ENCODE data around the gene PPP1R3D. TPM values are rescaled to one million over a fixed set of nuclear protein-coding genes. Genes with fewer than 3 reads are reported as not detected.

The PPP1R3D gene
- total RNA-seq, 2 experiments from 2014 or later = 4.5 to 5.1 TPM

GRCh38 chr20:59976156-59976782, 36.2 kb upstream of the PPP1R3D start:
- ChIA-PET CTCF (ENCODE audit: unreplicated experiment) (no interaction called here), POLR2A (no interaction called here)
- Histone ChIP-seq H4K20me1 (ENCODE audit: insufficient read depth, low read length) (no peaks in the 10 kb centered on the region), H3K79me2 (ENCODE audit: insufficient read depth, low read depth, low read length) (no peaks in the 10 kb centered on the region), H3K4me1 (ENCODE audit: insufficient read depth, low read length, poor library complexity, severe bottlenecking) (no peaks in the 10 kb centered on the region), H3K9me2 (ENCODE audit: insufficient read depth, low read length) (no peaks in the 10 kb centered on the region), H3K4me2 (ENCODE audit: low read length) (no peak overlapping the region), H3K27ac (ENCODE audit: low read depth, low read length, poor library complexity, severe bottlenecking) (no peak overlapping the region), H3K4me3 (ENCODE audit: low read depth, low read length, poor library complexity, severe bottlenecking) (no peak overlapping the region), H3K9me3 (ENCODE audit: low read length) (no peaks in the 10 kb centered on the region), H2AFZ (ENCODE audit: low read length) (no peak overlapping the region), H3K36me3 (ENCODE audit: insufficient read depth, low read length) (no peaks in the 10 kb centered on the region)
- BruUV-seq (replicated peaks) = no TSS peak
- DNase-seq (ENCODE audit: low spot score) = no peak
- intact Hi-C loops (cut with micrococcal nuclease; ENCODE audit: unreplicated experiment) = no loop called here
- no peak for TF ChIP-seq EZH2phosphoT487 (IDR thresholded peaks at IDR 0.05; ENCODE audit: borderline replicate concordance, low read depth, low read length)
- no peak for TF ChIP-seq CTCF (conservative IDR thresholded peaks at IDR 0.05; ENCODE audit: low read length)

- Histone ChIP-seq H3K9me3 (ENCODE audit: low read length) (no peaks in the 10 kb centered on the region), H3K9me2 (ENCODE audit: insufficient read depth, low read length) (no peaks in the 10 kb centered on the region), H3K79me2 (ENCODE audit: insufficient read depth, low read depth, low read length) (no peaks in the 10 kb centered on the region), H3K4me1 (ENCODE audit: insufficient read depth, low read length, poor library complexity, severe bottlenecking) (no peaks in the 10 kb centered on the region), H3K27ac (ENCODE audit: low read depth, low read length, poor library complexity, severe bottlenecking) (no peak overlapping the region), H3K4me3 (ENCODE audit: low read depth, low read length, poor library complexity, severe bottlenecking) (no peak overlapping the region), H3K36me3 (ENCODE audit: insufficient read depth, low read length) (no peaks in the 10 kb centered on the region), H2AFZ (ENCODE audit: low read length) (no peak overlapping the region), H3K4me2 (ENCODE audit: low read length) (no peak overlapping the region), H4K20me1 (ENCODE audit: insufficient read depth, low read length) (no peaks in the 10 kb centered on the region)
- TF ChIP-seq EZH2phosphoT487 (IDR thresholded peaks at IDR 0.05; ENCODE audit: borderline replicate concordance, low read depth, low read length) (no peak), CTCF (conservative IDR thresholded peaks at IDR 0.05; ENCODE audit: low read length) (no peak)
- CTCF ChIA-PET (ENCODE audit: unreplicated experiment) = no interaction called here
- BruUV-seq (replicated peaks) = no TSS peak
- POLR2A ChIA-PET = no interaction called here
- intact Hi-C loops (cut with micrococcal nuclease; ENCODE audit: unreplicated experiment) = no loop called here
- no peak for DNase-seq (ENCODE audit: low spot score)
Observed at GRCh38 chr20:59972037-59972801, 32.1 kb upstream of the PPP1R3D start.

- Histone ChIP-seq H3K4me3 (ENCODE audit: low read depth, low read length, poor library complexity, severe bottlenecking) (no peak overlapping the region), H3K79me2 (ENCODE audit: insufficient read depth, low read depth, low read length) (no peaks in the 10 kb centered on the region), H4K20me1 (ENCODE audit: insufficient read depth, low read length) (no peaks in the 10 kb centered on the region), H3K36me3 (ENCODE audit: insufficient read depth, low read length) (no peaks in the 10 kb centered on the region), H3K27ac (ENCODE audit: low read depth, low read length, poor library complexity, severe bottlenecking) (no peak overlapping the region), H3K4me1 (ENCODE audit: insufficient read depth, low read length, poor library complexity, severe bottlenecking) (no peaks in the 10 kb centered on the region), H2AFZ (ENCODE audit: low read length) (no peak overlapping the region), H3K4me2 (ENCODE audit: low read length) (no peak overlapping the region), H3K9me2 (ENCODE audit: insufficient read depth, low read length) (no peaks in the 10 kb centered on the region), H3K9me3 (ENCODE audit: low read length) (no peaks in the 10 kb centered on the region)
- DNase-seq (ENCODE audit: low spot score) = no peak
- POLR2A ChIA-PET = no interaction called here
- TF ChIP-seq EZH2phosphoT487 (IDR thresholded peaks at IDR 0.05; ENCODE audit: borderline replicate concordance, low read depth, low read length) (no peak), CTCF (conservative IDR thresholded peaks at IDR 0.05; ENCODE audit: low read length) (no peak)
- intact Hi-C loops (cut with micrococcal nuclease; ENCODE audit: unreplicated experiment) = no loop called here
- BruUV-seq (replicated peaks) = no TSS peak
- CTCF ChIA-PET (ENCODE audit: unreplicated experiment) = no interaction called here
Observed at GRCh38 chr20:59971428-59971827, 31.3 kb upstream of the PPP1R3D start.
